Measurements from ENCODE around the gene RETN.

- TF ChIP-seq EZH2 (IDR thresholded peaks at IDR 0.05; ENCODE audit: insufficient read depth, low read length): no peak
- no peak for TF ChIP-seq CTCF (IDR thresholded peaks at IDR 0.05; ENCODE audit: insufficient read depth, low read depth, low read length)
Measured at GRCh38 chr19:7623725-7624603, 44.9 kb upstream of the RETN start.
